Stimulated activated naive CD8-positive, alpha-beta T cell treated with anti-CD3 and anti-CD28 coated beads, Interleukin-15, Interleukin-2, amounts not matched to agents 100 U/mL and 50 U/mL, for 24 hours (primary cell): ENCODE results near the gene KCNQ2.

Experiments
- ATAC-seq: fragments of 150-1000 bp; cut with Tn5 transposase; one replicate; pipeline ENCODE4 v1.10.0; 2021
- DNase-seq: peaks from one replicate; pipeline ENCODE4 v3.0.0; 2021

Gene KCNQ2

DNA sequence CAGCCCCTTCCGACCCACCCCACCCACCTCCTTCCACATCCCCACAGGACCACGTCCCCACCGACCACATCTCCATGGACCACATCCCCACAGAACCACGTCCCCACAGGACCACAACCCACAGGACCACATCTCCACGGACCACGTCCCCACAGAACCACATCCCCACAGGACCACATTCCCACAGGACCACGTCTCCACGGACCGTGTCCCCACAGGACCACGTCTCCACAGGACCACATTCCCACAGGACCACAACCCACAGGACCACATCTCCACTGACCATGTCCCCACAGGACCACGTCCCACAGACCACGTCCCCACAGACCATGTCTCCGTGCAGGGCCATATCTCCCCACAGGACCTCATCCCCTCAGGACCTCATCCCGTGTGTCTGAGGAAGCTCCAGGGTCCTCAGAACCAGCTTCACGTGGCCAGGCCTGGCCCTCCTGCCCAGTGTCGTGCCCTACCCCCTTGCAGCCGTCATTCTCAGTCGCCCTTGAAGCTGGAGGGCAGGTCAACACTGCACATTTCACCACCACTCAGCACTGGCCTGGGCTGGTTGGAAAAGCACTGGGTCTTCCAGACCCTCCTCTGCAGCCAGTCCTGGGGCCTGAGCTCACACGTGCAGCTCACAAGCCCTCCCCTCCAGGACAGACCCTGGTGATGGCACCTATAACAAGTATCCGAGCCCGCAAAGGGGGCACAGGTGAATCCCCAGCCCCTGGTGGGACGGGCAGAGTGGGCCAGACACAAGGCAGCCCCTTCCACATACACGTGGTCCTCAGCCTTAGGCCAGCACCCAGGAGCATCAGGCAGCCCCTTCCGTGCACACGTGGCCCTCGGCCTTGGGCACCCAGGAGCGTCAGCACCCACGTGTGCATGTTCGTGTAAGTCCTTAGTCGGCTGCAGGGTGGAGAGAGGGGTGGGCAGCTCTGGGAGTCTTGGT lies 115.2 kb downstream of the KCNQ2 start:
- no peak for ATAC-seq
- DNase-seq: no peak

DNA sequence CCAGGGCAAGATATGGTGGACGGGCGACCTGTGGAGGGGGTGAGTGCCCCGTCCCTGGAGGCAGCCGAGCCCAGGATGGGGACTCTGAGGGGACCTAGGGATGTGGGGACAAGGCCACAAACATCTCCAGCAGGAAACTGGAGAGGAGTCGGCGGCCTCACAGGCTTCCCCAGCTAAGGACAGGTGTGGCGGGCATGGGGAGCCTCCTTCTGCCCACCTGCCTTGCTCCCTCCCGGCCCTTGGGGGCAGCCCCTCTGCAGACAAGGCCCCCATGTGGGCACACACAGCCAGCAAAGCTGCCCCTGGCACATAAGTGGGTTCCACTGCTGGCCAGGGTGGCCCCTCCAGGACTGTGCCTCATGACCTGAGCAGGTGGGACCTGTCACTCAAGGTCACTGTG lies 115.9 kb downstream of the KCNQ2 start:
- DNase-seq: no peak
- no peak for ATAC-seq

DNA sequence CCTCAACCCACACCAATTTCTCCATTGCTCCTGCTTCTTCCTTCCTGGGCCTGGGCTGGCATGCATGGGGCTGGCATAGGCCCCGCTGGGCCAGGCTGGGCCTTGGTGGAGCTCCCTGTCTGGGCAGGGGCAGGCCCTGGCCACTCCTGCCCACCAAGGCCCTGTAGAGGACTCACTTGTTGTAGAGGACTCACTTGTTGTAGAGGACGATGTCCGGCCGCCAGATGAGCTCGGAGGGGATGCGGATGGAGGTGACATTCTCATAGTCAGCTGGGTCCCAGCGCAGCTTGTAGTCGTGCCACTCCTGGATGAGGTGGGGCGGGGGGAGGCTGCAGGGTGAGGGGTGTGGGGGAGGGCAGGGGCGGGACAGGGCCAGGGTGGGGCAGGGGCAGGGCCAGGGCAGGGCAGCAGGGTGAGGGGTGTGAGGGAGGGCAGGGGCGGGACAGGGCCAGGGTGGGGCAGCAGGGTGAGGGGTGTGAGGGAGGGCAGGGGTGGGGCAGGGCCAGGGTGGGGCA lies 116.6 kb downstream of the KCNQ2 start:
- DNase-seq (no peak), ATAC-seq (no peak)

DNA sequence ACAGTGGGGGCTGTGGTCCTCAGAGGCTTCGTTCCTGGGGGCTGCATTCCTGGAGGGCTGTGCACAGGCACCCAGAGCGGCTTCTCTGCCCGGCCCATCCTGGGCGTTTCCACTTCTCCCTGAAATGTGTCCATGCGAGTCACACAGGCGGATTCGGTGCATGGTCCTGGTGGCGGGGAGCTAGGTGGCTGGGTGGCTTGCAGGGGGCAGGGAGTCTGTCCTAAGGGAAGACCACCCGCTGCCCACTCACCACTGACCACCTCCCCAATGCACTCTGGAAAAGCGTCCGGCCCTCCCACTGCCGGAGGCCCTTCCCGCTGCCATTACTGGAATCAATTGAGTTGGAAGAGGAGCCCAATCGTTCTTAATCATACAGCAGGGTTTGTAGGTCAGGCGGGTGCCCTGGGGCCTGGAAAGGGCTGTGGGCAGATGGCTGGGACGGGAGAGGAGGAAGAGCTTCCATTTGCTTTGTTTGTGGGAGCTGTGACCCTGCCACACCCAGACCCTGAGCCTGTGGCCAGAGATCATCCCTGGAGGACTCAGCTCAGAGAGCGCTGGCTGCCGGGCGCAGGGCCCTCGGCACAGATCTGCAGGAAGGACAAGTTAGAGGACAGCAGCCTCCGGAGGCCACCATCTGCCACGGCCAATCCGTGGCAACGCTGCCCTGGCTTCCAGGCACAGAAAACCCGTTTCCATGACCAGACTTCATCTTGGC lies 117.7 kb downstream of the KCNQ2 start:
- DNase-seq (no peak), ATAC-seq (no peak)

DNA sequence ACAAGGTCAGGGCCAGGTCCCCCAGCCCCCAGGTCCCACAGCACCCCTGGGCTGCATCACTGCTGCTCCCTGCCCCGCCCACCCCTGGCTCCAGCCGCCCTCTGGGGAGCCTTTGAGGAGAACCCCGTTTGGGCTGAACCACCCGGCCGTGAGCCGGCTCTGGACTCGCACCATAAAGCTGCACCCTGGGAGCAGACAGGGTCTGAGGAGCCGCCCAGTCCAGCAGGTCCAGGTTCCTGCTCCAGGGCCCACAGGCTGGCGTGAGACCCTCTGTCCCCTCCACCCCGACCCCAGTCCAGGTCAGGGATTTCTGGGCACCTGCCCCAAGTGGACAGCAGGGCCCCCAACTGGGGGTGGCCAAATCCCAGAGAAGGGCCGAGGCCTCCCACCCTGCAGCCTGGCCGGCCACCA lies 119.6 kb downstream of the KCNQ2 start:
- DNase-seq (no peak), ATAC-seq (no peak)

DNA sequence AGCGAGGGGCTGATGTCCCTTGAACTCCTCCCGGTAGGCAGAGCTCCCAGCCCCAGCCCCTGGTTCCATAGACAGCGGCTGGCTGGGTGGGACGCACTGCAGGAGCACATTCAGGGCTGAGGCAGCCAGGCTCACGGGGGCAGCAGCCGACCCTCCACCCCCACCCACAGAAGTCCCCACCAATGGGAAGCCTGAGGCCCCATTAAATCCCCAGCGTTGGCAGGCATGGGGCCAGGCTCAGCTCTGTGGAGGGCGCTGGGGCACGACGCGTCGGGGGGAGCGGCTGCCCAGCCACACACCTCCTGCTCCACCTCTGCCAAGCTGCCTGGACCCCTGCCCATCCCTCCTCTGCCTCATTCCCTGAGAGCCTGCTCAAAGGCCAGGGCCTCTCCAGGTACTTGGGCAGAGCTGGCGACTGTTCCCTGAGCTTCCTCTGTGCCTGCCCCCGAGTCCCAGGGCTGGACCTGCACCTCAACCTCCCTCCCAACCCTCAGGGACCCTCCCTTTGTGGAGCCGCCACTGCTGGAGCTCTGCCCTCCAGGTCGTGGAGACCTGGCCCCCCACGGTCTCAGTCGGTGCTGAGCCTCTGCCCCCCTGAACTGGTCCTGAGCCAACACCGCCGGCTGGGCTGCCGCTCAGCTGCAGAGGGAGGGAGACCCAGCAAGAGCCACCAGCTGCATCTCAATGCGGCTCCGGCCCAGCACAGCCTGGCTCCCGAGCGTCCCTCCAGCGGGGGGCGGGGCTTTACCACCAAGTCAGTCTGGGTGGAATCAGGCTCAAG lies 120.5 kb downstream of the KCNQ2 start:
- no peak for ATAC-seq
- DNase-seq: no peak

DNA sequence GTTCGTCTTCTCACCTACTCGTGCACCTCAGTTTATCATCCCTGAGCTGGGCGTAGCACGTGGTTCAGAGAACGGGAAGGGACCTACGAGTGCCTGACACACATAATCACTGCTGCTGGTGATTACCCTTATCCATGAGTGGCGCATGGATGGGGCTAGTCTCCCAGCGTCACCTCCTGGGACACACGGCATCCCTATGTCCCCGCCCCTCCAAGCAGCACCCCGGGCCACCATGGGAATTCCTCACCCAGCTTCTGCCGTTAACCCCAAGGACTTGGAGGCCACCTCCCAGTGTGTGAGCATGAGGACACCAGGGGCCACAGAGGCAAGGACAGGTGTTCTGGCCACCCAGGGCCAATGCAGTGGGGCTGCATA lies 121.1 kb downstream of the KCNQ2 start:
- DNase-seq (no peak), ATAC-seq (no peak)

DNA sequence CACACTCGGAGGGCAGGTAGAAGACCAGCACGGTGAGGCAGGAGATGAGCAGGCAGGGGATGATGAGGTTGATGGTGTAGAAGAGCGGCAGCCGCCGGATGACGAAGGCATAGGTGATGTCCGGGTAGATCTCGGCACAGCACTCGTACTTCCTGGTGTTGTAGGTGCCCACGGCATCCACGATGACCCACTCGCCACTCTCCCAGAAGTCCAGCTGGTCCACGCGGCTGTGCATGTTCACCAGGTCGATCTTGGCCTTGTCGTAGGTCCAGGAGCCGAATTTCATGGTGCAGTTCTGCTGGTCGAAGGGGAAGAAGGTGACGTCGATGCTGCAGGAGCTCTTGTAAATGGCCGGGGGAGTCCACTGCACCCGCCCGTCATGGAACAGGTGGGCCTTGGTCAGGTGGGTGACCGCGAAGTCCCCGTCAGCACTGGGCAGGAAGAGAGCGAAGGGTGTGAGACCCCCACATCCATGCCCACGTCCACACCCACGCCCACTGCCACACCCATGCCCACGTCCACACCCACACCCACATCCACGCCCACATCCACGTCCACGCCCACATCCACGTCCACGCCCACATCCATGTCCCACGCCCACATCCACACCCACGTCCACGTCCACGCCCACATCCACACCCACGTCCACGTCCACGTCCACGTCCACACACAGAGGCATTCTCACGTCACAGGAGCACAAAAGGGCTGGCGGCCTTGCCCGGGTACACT lies 121.7 kb downstream of the KCNQ2 start:
- ATAC-seq (no peak), DNase-seq (no peak)
